RCC 7860 (cell line): ENCODE measurements around the gene CXorf58.
"Not testable (repeated sequence)": the region's sequence is repeated elsewhere in the genome, so short reads cannot be mapped to it uniquely, and the experiment has no call there.

ENCODE experiments used
- DNase-seq: peaks from one replicate; pipeline ENCODE4 v3.0.0-alpha.2; 2015; ENCODE audit warnings: low spot score
- FAIRE-seq: peaks from 2 replicates; lab custom pipeline; 2012; peaks lifted over from hg19 to GRCh38; lab: Jason Lieb, UNC

Gene CXorf58

DNA sequence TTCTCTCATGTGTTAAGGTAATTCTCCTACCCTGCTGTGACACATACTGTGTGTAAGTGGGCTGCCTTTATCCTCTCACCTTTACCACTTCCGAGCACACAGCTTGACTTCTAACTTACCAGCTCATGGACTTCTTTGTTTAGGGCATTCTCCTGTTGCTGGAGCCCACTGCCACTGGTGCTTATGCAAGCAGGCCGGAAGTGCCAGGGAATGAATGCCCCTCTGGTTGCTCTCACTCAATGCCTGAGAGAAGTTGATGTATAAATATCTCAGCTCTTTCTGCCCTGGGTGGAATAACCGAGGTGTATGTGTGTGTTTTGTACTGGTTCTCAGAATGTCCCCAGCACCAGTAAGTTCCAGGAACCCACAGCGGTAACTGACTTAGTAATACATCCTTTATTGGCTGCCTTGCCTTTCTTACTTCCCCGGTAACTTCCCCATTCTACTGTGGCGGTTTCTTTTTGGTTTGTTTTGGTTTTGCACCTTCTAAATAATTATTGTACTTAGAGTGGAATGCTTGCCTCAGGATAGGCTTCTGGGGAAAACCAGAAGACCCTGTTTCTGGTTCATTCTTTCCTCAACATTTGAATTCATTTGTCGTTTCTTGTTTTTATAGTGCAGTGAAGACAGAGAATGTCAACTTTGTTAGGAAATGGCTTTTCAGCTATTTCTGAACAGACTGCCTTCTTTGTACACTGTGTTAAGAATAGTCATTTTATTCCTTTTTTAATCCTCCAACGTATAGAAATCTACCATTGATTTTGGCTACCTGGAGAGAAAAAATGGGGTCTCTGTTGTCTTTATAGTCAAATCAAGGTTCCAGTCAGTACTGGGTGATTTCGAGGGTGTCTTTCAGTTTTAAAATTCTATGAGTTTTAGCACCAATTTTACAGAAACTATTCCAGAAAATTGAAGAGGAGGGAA, 45.4 kb downstream of the CXorf58 start:
- DNase-seq (no peak), FAIRE-seq (no peak)

DNA sequence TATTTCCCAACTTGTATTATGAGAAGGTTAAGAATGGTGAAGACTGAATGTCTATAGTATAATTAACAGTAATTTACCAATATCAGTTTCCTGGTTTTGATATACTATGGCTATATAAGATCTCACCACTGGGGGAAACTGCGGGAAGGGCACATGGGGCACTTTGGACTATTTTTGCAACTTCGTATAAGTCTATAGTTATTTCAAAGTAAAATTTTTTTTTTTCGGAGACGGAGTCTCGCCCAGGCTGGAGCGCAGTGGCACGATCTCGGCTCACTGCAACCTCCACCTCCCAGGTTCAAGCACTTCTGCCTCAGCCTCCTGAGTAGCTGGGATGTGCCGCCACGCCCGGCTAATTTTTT, 46.1 kb downstream of the CXorf58 start:
- DNase-seq (no peak), FAIRE-seq (no peak)

DNA sequence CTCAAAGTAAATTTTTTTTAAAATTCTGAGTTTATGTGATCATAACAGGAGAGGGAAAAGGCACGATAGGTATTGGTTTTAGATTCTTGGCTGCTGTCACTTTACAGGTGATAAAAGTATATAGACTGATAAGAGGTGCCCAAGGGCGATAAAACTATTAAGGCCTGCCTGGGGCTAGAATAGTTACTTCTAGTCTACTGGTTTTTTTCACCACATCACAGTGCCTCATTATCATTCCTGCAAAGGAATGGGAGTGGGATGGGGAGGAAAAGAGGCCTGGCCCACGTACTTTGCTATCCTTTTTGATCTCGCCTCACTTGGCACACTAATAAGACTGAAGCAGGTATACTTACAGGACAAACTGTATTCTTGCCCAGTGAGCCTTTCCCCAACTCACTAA, 46.6 kb downstream of the CXorf58 start:
- no peak for FAIRE-seq

DNA sequence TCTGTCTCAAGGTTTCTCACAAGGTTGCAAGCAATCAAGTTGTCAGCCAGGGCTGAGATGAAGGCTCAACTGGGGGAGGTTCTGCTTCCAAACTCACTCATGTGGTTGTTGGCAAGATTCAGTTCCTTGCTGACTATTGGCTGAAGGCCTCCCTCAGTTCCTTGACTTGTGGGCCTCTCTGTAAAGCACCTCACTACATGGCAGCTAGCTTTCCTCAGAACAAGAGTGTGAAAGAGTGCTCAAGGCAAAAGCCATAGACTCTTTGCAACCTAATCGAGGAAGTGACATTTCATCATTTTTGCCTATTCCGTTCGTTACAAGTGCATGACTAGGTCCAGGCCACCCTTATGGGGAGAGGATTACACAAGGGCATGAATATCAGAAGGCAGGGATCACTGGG, 52.0 kb downstream of the CXorf58 start:
- FAIRE-seq, result no peak
- DNase-seq, result no peak

More for the DNA sequence above, 46.6 kb downstream of the CXorf58 start:
- DNase-seq, result no peak

DNA sequence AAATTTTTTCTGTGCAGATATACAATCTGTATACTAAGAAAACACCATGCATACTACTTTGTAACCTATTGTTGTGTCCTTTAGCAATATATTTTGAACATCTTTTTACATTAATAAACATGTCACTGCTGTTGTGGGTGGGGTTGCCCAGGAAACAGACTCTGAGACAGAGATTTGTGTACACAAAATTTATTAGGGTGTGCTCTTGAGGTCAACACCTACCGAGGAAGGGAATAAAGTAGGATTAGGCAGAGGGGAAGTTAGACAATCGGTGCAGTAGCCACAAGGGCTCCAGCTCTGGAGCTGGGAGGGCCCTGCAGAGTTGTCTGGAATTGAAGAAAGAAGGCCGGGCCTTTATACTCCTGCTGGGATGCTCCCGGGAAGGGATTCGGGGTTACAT, 56.4 kb downstream of the CXorf58 start:
- no peak for FAIRE-seq
- DNase-seq, result no peak

DNA sequence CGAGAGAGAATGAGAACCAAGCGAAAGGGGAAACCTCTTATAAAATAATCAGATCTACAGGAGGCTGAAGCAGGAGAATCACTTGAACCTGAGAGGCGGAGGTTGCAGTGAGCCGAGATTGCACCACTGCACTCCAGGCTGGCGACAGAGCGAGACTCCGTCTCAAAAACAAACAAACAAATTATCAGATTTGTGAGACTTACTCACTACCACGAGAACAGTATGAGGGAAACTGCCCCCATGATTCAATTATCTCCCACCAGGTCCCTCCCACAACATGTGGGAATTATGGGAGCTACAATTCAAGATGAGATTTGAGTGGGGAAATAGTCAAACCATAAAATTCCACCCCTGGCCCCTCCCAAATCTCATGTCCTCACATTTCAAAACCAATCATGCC, 57.8 kb downstream of the CXorf58 start:
- FAIRE-seq, result not testable (repeated sequence)

DNA sequence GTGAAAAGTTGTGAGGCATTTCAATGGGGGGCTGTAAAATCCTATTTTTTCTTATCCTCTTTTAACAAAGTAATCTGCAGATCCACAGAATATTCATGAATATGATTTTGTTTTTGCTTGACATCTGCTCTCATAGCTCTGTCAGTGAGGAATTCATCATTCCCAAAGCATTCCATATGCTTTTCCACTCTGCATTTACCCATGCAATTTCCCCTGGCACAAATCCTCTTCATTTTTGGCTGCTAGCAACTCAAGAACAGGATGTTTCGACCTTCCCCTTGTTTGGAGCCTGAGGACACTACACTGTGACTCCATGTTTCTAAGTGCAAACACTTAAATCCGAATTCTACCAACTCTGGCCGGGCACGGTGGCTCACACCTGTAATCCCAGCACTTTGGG, 70.7 kb downstream of the CXorf58 start:
- DNase-seq, result no peak
- no peak for FAIRE-seq

More for the DNA sequence above, 57.8 kb downstream of the CXorf58 start:
- DNase-seq, result not testable (repeated sequence)

DNA sequence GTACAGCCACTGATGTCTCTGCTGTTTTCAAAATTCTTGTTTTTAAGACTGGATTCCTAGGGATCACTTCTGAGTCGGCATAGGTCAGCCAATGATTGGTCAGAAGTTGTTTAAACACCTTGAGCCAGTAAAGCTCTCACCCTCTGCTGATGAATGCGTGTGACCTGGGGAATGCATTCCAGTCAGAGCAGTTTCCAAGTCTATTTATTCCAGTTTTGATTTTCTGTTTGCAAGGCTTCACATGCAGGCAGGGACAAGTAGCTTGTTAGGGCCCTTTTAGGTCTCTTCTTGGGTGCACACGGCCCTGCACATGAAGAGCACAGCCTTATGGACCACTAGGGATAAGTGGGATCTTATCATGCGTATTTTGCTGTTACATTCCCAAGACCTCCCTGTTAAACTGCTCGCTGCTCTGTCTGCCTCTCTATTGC, 72.2 kb downstream of the CXorf58 start:
- FAIRE-seq (no peak), DNase-seq (no peak)

DNA sequence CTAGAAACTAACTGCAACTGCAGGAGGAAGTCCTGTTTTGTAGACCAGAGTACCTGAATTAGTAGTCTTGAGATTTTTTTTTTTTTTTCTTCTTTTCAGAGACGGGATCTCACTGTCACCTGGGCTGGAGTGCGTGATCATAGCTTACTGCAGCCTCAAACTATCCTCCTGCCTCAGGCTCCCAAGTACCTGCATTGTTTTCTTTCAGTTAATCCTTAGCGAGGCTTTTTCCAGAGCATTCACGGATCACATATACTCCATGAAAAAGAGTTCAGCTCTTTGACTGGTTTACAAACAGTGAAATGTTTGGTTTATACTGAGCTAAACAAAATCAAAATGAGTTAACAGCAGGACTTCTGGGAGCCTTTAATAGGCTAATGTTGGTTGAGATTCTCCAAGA, 73.4 kb downstream of the CXorf58 start:
- DNase-seq, result no peak
- FAIRE-seq, result no peak

DNA sequence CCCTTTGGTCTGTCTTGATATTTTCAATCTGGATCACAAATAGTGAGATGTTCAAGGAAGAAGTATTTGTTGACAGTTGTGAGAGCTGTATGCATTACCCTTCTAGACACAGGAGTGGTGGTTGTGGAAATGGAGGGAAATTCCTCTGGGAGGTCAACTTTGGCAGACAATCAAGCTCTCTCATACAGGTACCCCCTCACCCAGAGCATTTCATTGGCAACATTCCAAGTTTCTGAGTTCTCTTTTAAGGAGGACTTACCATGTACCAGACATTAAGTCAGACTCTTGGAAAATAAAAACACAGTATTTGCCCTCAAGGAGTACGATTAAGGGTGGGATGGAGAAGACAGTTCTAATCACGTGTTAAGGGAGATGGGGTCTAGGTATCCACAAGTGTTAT, 73.9 kb downstream of the CXorf58 start:
- DNase-seq, result no peak
- no peak for FAIRE-seq

DNA sequence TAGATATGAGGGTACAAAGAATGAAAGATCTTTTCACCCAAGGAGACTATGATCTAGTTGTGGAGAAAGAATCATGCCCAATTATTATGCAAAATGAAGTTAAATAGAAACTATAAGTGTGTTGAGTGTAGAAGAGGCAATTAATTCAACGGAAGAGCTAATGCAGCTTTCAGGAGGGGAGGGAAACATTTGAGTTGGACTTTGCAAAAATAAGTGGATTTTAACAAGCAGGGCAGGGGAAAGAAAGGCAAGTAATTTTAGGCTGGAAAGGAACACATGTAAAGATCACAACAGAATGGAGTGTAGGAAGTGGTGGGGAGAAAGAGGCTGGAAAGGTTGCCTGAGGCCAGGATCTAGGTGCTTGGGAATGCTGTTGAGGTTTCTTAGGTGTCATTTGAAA, 75.1 kb downstream of the CXorf58 start:
- DNase-seq (no peak), FAIRE-seq (no peak)
